Liver (tissue), 9 donors: ENCODE results near the gene CFL1. TPM values are rescaled to one million over a fixed set of nuclear protein-coding genes. Genes with fewer than 3 reads are reported as not detected.

Experiments used
- DNase-seq: peaks from one replicate; pipeline ENCODE4 v3.0.0-alpha.2; 2017; ENCODE audit warnings: low spot score
- H3K27ac ChIP-seq, 2 donors: one replicate each; pipeline ENCODE4 v1.7.0; 2013; ENCODE audit warnings: inconsistent platforms in 2 of 2, low read length in 2 of 2, control low read depth in 1 of 2, low read depth in 1 of 2, mild to moderate bottlenecking in 1 of 2
- H3K27me3 ChIP-seq, 4 donors: one replicate each; pipeline versions ENCODE4 v1.6.1 to v1.7.0; 2013; ENCODE audit warnings: low read length in 3 of 4, inconsistent platforms in 1 of 4, mild to moderate bottlenecking in 1 of 4, moderate library complexity in 1 of 4; ENCODE audit not compliant: control insufficient read depth in 4 of 4, insufficient read depth in 4 of 4
- H3K36me3 ChIP-seq, 4 donors: one replicate each; pipeline versions ENCODE4 v1.6.1 to v1.7.0; 2013; ENCODE audit warnings: low read length in 3 of 4, mild to moderate bottlenecking in 3 of 4, low read depth in 1 of 4, moderate library complexity in 1 of 4; ENCODE audit not compliant: control insufficient read depth in 4 of 4, insufficient read depth in 3 of 4
- H3K4me1 ChIP-seq, 4 donors: one replicate each; pipeline versions ENCODE4 v1.6.1 to v1.7.0; 2013; ENCODE audit warnings: low read length in 3 of 4, mild to moderate bottlenecking in 3 of 4, moderate library complexity in 1 of 4; ENCODE audit not compliant: control insufficient read depth in 4 of 4, insufficient read depth in 4 of 4
- H3K4me3 ChIP-seq, 3 donors: one replicate each; pipeline versions ENCODE4 v1.6.1 to v1.7.0; 2013; ENCODE audit warnings: low read length in 3 of 3, control low read depth in 1 of 3, low read depth in 1 of 3, mild to moderate bottlenecking in 1 of 3
- H3K9ac ChIP-seq, 2 donors: one replicate each; pipeline ENCODE4 v1.7.0; 2013; ENCODE audit warnings: low read length in 2 of 2, mild to moderate bottlenecking in 2 of 2, moderate library complexity in 2 of 2, control low read depth in 1 of 2, low read depth in 1 of 2
- H3K9me3 ChIP-seq, 4 donors: one replicate each; pipeline versions ENCODE4 v1.6.1 to v1.7.0; 2013; ENCODE audit warnings: low read length in 3 of 4; ENCODE audit not compliant: control insufficient read depth in 4 of 4
- ATF3 ChIP-seq: IDR thresholded peaks from 2 replicates; pipeline ENCODE4 v1.6.1; 2016; ENCODE audit warnings: antibody characterized with exemption
- CTCF ChIP-seq: fragments of 150-350 bp; IDR thresholded peaks from 2 replicates; pipeline ENCODE4 v1.5.1; 2017; ENCODE audit warnings: improper control_type of control experiment, low read depth, low read length; ENCODE audit not compliant: missing input control
- EGR1 ChIP-seq, 2 donors: IDR thresholded peaks; 2 replicates each; pipeline ENCODE4 v1.6.1; 2016 to 2018; ENCODE audit warnings: antibody characterized with exemption in 2 of 2, low read depth in 2 of 2
- FOXA1 ChIP-seq: IDR thresholded peaks from 2 replicates; pipeline ENCODE4 v1.6.1; 2016; ENCODE audit warnings: antibody characterized with exemption
- FOXA2 ChIP-seq: IDR thresholded peaks from 2 replicates; pipeline ENCODE4 v1.6.1; 2016; ENCODE audit warnings: antibody characterized with exemption
- GABPA ChIP-seq, 2 donors: IDR thresholded peaks in 1 of 2; conservative IDR thresholded peaks in 1 of 2; 2 replicates each; pipeline ENCODE4 v1.6.1; 2016; ENCODE audit warnings: antibody characterized with exemption in 2 of 2, mild to moderate bottlenecking in 1 of 2, moderate library complexity in 1 of 2
- HNF4A ChIP-seq, 2 donors: conservative IDR thresholded peaks; 2 replicates each; pipeline ENCODE4 v1.6.1; 2016; ENCODE audit warnings: antibody characterized with exemption in 2 of 2, mild to moderate bottlenecking in 2 of 2
- HNF4G ChIP-seq: IDR thresholded peaks from 2 replicates; pipeline ENCODE4 v1.6.1; 2016; ENCODE audit warnings: antibody characterized with exemption
- JUND ChIP-seq, 2 donors: IDR thresholded peaks; 2 replicates each; pipeline ENCODE4 v1.6.1; 2016; ENCODE audit warnings: antibody characterized with exemption in 2 of 2
- MAX ChIP-seq: IDR thresholded peaks from 2 replicates; pipeline ENCODE4 v1.6.1; 2016; ENCODE audit warnings: antibody characterized with exemption
- NR2F2 ChIP-seq: IDR thresholded peaks from 2 replicates; pipeline ENCODE4 v1.6.1; 2016; ENCODE audit warnings: antibody characterized with exemption
- RAD21 ChIP-seq, 2 donors: IDR thresholded peaks; 2 replicates each; pipeline ENCODE4 v1.6.1; 2016; ENCODE audit warnings: antibody characterized with exemption in 2 of 2, mild to moderate bottlenecking in 2 of 2
- REST ChIP-seq: IDR thresholded peaks from 2 replicates; pipeline ENCODE4 v1.6.1; 2016; ENCODE audit warnings: antibody characterized with exemption, mild to moderate bottlenecking
- RXRA ChIP-seq, 2 donors: IDR thresholded peaks; 2 replicates each; pipeline ENCODE4 v1.6.1; 2017 to 2018; ENCODE audit warnings: antibody characterized with exemption in 2 of 2, mild to moderate bottlenecking in 1 of 2
- SP1 ChIP-seq: IDR thresholded peaks from 2 replicates; pipeline ENCODE4 v1.6.1; 2018; ENCODE audit warnings: antibody characterized with exemption, mild to moderate bottlenecking
- TAF1 ChIP-seq: conservative IDR thresholded peaks from 2 replicates; pipeline ENCODE4 v1.6.1; 2016; ENCODE audit warnings: antibody characterized with exemption, mild to moderate bottlenecking
- YY1 ChIP-seq: IDR thresholded peaks from 2 replicates; pipeline ENCODE4 v1.6.1; 2016; ENCODE audit warnings: antibody characterized with exemption, mild to moderate bottlenecking
- ZBTB33 ChIP-seq: IDR thresholded peaks from 2 replicates; pipeline ENCODE4 v1.6.1; 2016; ENCODE audit warnings: antibody characterized with exemption
- WGBS: extraction: QIAGEN DNeasy Blood & Tissue Kit; methylation state at CpG from one replicate; pipeline ENCODE4 v1.1.7; 2013; 5-methylcytosine and 5-hydroxymethylcytosine counted together
- polyA plus RNA-seq, 2 donors: library from polyadenylated mRNA; stranded (reverse) in 1 of 2; unstranded in 1 of 2; fragments of 200-250 nt in 1 of 2; fragments of >200 nt in 1 of 2; fragmentation: Nextera tagmentation in 1 of 2; extraction: Ambion mirVana in 1 of 2; gene quantifications; one replicate each; pipeline versions ENCODE4 v1.2.1 to v1.2.3, GENCODE V29; 2013 to 2015
- total RNA-seq, 2 donors: library from RNA; depleted of rRNA; stranded (reverse); fragments of >200 nt; gene quantifications; one replicate each; pipeline ENCODE4 v1.2.3, GENCODE V29; 2014
- donor health status: healthy.
- donor health status: healthy.
- donor health status: healthy.
- donor health status: healthy.
- donor health status: healthy.

CFL1 gene
- total and polyA plus RNA-seq, 4 donors: 184 to 498 (median 282) TPM

GRCh38 chr11:65822776-65823528 lies 35.0 kb downstream of the CFL1 start:
- Histone ChIP-seq H3K4me1 (peaks cover 2 to 10% (median 6%) of the 10 kb centered on the region in 4 donors), H3K9me3 (no peaks in the 10 kb centered on the region), H3K27ac (no peak overlapping the region), H3K27me3 (no peaks in the 10 kb centered on the region), H3K9ac (no peak overlapping the region), H3K4me3 (no peak overlapping the region), H3K36me3 (no peaks in the 10 kb centered on the region)
- DNase-seq: no peak
- 62% methylated on average over 15 of the region's 15 CpGs for WGBS
- TF ChIP-seq CTCF (no peak), JUND (IDR thresholded peaks at IDR 0.05) (no peak), NR2F2 (no peak), MAX (no peak), EGR1 (IDR thresholded peaks at IDR 0.05; ENCODE audit: low read depth in 2 of 2) (no peak), REST (no peak), YY1 (no peak), ZBTB33 (no peak), HNF4G (no peak), RAD21 (IDR thresholded peaks at IDR 0.05) (no peak), RXRA (IDR thresholded peaks at IDR 0.05) (no peak), TAF1 (no peak), SP1 (no peak), FOXA1 (no peak), GABPA (IDR thresholded peaks at IDR 0.05 in 1 of 2, conservative IDR thresholded peaks at IDR 0.05 in 1 of 2) (no peak), HNF4A (conservative IDR thresholded peaks at IDR 0.05) (no peak), ATF3 (no peak), FOXA2 (no peak)
